Right lobe of liver (tissue), 4 donors: ENCODE measurements around the gene PLA2G2D.

Source experiments
- CTCF ChIP-seq, 4 donors: fragments of 200-600 bp in 3 of 4; fragments of 450-650 bp in 1 of 4; IDR thresholded peaks; one replicate each; pipeline versions ENCODE4 v1.5.1 to v1.8.0; 2016 to 2022; ENCODE audit warnings: antibody characterized with exemption in 4 of 4, mild to moderate bottlenecking in 2 of 4
- POLR2A ChIP-seq: fragments of 450-650 bp; IDR thresholded peaks from one replicate; pipeline ENCODE4 v1.6.1; 2017; ENCODE audit warnings: antibody characterized with exemption, mild to moderate bottlenecking
- donor health status: DM: no; HTN: no; CAD: no.
- donor health status: DM: no; HTN: no; CAD: no.
- donor health status: DM: no; HTN: yes; CAD: no.

- no peak for TF ChIP-seq CTCF (IDR thresholded peaks at IDR 0.05)
- TF ChIP-seq POLR2A = no peak
Observed at GRCh38 chr1:20074055-20074724, 45.1 kb downstream of the PLA2G2D start.
